T-helper 17 cell (primary cell): ENCODE measurements around the gene GDPD4. TPM values are rescaled to one million over a fixed set of nuclear protein-coding genes. Genes with fewer than 3 reads are reported as not detected.

ENCODE experiments used
- ATAC-seq: fragments of 150-1000 bp; cut with Tn5 transposase; 2 replicates; pipeline ENCODE4 v1.10.0; 2021; ENCODE audit warnings: mild to moderate bottlenecking, moderate library complexity
- DNase-seq, 3 donors: peaks; one replicate each; pipeline versions ENCODE4 v3.0.0 to v3.0.0-alpha.2; 2020 to 2021
- H3K9me3 ChIP-seq: one replicate; pipeline ENCODE4 v1.7.0; 2013; ENCODE audit warnings: low read length, mild to moderate bottlenecking; ENCODE audit not compliant: control insufficient read depth, poor library complexity, severe bottlenecking
- H3K27ac Mint-ChIP-seq: one replicate; pipeline ENCODE4 v1.8.0; 2022; ENCODE audit warnings: mild to moderate bottlenecking, moderate library complexity, mixed read lengths
- H3K27me3 Mint-ChIP-seq: one replicate; pipeline ENCODE4 v1.8.0; 2022; ENCODE audit warnings: mixed read lengths
- H3K36me3 Mint-ChIP-seq: one replicate; pipeline ENCODE4 v1.8.0; 2022; ENCODE audit warnings: low read depth, mixed read lengths
- H3K4me1 Mint-ChIP-seq: one replicate; pipeline ENCODE4 v1.8.0; 2022; ENCODE audit warnings: mild to moderate bottlenecking, mixed read lengths
- H3K4me3 Mint-ChIP-seq: one replicate; pipeline ENCODE4 v1.8.0; 2022; ENCODE audit warnings: mild to moderate bottlenecking, moderate library complexity, mixed read lengths
- total RNA-seq, 4 donors: library from RNA in 2 of 4; stranded (reverse) in 2 of 4; gene quantifications; one replicate each; pipeline ENCODE4 v1.2.3 and lab custom pipeline; 2022 to 2026

Gene GDPD4
- total RNA-seq, 2 donors from 2014 or later, result not detected

DNA sequence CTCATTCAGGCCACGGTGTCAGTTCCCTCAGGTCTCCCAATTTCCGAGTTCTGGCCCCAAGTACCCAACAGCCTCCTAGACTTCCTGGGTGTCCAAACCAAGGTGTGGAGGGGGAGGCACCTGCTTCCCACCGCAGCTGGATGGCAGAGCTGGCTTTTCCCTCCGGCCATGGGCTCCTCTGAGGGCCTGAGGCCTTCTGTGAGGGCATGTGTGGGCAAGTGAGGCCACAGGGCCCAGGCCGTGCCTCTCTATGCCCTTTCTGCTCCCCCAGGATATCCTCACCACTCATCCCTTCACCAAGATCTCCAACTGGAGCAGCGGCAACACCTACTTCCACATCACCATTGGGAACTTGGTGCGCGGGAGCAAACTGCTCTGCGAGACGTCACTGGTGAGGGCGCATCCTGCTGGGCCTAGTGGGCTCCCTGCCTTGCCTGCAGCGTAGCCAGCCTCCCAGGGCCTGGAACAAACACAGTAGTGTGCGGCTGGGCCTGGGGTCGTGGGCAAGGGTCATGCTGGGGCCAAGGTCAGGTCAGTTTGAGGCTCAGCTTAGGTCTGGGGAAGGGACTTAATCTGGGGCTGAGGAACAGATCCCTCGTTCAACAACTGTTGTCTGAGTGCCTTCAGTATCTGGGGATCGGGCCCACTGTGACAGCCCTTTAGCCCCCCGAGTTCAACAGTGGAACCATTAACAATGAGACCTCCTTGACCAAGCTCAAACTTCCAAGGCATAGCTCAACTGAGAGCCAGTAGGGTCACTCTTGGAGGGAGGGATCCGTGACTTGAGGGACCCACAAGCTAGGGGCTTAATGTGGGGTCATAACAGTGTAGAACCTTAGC, 87.7 kb downstream of the GDPD4 start:
- DNase-seq (no peak), ATAC-seq (no peak)
- peaks cover 2% of the 10 kb centered on the region for H3K36me3 Mint-ChIP-seq
- H3K27ac Mint-ChIP-seq, result no peak overlapping the region
- no peaks in the 10 kb centered on the region for H3K9me3 ChIP-seq
- H3K4me3 Mint-ChIP-seq, result no peak overlapping the region
- peaks cover 3% of the 10 kb centered on the region for H3K4me1 Mint-ChIP-seq
- peaks cover 9% of the 10 kb centered on the region for H3K27me3 Mint-ChIP-seq

DNA sequence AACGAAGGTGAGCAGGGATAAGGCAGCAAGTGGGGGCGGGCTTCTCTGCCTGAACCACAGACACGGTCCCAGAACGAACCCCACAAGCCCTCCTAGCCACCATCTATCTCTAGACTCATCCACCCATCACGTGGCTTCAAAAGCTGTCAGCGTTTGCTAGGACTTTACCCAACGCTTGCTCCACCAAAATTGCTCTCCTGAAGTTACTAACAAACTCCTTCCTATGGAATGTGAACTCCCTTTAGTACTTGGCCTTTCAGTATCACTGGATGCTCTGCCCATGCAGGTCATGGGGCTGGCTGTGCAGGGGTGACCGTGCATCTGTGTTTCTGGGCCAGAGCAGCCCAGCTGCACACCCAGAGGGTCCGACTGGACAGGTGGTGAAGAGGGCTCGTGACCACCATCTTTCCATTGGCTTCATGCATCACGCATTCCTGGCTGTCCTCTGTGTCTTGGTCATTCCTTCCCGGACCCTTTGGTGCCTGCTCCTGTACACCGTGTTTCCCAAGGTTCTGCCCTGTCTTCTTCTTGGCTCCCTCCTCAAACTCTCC, 88.4 kb downstream of the GDPD4 start:
- ATAC-seq, result no peak
- H3K27ac Mint-ChIP-seq, result no peak overlapping the region
- H3K36me3 Mint-ChIP-seq, result peaks cover 2% of the 10 kb centered on the region
- no peaks in the 10 kb centered on the region for H3K9me3 ChIP-seq
- peaks cover 3% of the 10 kb centered on the region for H3K4me1 Mint-ChIP-seq
- no peak for DNase-seq
- H3K27me3 Mint-ChIP-seq, result peaks cover 9% of the 10 kb centered on the region
- no peak overlapping the region for H3K4me3 Mint-ChIP-seq

DNA sequence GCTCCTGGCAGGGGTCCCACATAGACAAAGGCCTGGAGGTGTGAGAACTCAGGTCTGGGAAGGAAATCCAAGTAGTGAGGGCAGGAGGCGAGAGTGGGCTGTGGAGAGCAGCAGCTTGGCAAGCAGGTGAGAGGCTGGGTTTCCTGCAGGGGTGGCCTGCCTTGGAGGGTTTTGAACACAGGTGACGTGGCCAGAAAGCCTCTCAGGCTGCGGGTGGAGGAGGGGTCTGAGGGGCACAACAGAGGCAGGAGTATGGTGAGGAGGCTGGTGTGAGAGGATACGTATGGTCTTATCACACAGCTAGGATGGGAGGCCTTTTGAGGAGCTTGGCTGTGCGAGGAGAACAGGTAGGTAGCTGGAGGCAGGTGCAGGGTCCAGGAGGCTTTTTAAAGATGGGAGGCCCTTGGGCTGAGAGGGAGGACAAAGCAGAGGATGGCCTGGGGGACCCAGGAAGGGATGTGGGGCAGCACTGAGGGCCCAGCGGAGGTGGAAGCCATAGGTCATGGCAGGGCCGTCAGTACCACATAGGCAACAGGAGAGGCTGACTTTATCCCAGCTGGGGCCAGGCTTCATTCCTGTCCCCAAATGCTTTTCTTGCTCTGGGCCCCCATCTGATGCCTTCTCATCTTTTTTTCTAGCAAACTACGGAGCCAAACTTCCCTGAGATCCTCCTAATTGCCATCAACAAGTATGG, 89.0 kb downstream of the GDPD4 start:
- ATAC-seq (no peak), DNase-seq (no peak)
- Mint-ChIP-seq H3K27ac (no peak overlapping the region), H3K4me3 (no peak overlapping the region), H3K4me1 (peaks cover 3% of the 10 kb centered on the region), H3K36me3 (peaks cover 2% of the 10 kb centered on the region), H3K27me3 (peaks cover 9% of the 10 kb centered on the region)
- H3K9me3 ChIP-seq, result no peaks in the 10 kb centered on the region

DNA sequence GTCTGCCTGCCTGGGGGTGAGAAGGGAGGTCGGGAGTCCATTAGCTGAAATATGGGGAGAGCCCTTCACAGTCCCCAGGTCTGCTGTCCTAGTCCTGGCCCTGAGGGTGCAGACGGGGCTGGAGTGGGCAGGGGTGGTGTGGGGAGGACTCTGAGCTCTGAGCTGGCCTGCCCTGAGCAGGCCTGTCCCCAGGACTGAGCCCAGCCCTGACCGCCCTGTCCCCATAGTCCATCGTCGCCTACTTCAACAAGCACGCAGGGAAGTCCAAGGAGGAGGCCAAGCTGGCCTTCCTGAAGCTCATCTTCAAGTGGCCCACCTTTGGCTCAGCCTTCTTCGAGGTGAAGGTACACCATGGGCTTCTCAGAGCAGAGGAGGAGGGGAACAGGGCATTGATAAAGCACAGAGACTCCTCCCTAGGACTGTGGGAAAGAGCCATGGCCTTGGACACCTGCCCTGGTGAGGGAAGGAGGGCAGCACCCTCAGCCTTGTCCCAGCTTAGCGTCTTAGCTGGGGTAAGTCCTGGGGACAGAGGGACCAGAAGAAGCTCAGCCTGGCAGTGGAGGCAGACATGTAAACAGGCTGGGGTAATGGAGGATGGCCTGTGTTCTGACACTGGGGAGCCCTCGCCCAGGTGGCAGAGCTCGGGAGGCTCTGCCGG, 89.8 kb downstream of the GDPD4 start:
- DNase-seq (no peak), ATAC-seq (no peak)
- Mint-ChIP-seq H3K4me1 (peaks cover 3% of the 10 kb centered on the region), H3K27ac (no peak overlapping the region), H3K4me3 (no peak overlapping the region), H3K36me3 (peaks cover 2% of the 10 kb centered on the region), H3K27me3 (peaks cover 9% of the 10 kb centered on the region)
- H3K9me3 ChIP-seq, result no peaks in the 10 kb centered on the region

DNA sequence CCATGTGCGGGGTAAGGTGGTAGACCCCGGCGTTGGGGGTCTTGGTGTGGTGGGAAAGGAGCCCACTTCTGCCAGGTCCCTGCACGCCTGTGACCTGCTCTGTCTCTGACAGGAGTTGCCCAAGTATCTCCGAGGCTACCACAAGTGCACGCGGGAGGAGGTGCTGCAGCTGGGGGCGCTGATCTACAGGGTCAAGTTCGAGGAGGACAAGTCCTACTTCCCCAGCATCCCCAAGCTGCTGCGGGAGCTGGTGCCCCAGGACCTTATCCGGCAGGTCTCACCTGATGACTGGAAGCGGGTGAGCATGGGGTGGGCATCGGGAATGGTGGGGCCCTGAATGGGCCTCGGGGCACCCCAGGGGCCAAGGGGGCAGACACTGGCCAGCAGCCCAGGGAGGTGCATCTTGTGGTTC, 90.4 kb downstream of the GDPD4 start:
- DNase-seq, result no peak
- ATAC-seq, result no peak
- peaks cover 6% of the 10 kb centered on the region for H3K4me1 Mint-ChIP-seq
- H3K36me3 Mint-ChIP-seq, result peaks cover 2% of the 10 kb centered on the region
- no peak overlapping the region for H3K27ac Mint-ChIP-seq
- H3K27me3 Mint-ChIP-seq, result peaks cover 9% of the 10 kb centered on the region
- no peak overlapping the region for H3K4me3 Mint-ChIP-seq
- H3K9me3 ChIP-seq, result no peaks in the 10 kb centered on the region

DNA sequence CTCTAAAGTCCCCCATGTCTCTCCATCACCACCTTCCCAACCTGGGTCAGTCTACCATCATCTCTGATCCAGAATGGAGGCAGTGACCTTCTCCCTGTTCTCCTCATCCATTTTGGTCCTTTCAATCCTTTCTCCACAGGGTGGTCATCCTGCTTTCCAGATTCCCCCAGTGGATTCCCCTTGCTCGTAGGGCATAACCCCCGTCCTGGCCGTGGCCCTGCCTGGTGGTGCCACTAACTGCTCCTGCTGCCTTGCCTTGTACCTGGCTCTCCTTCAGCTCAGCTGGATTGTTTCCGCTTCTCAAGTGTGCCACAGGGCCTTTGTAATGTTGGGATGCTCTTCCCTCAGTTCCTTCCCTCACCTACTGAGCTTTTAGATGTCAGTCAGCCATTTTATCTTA, 91.8 kb downstream of the GDPD4 start:
- no peak for ATAC-seq

DNA sequence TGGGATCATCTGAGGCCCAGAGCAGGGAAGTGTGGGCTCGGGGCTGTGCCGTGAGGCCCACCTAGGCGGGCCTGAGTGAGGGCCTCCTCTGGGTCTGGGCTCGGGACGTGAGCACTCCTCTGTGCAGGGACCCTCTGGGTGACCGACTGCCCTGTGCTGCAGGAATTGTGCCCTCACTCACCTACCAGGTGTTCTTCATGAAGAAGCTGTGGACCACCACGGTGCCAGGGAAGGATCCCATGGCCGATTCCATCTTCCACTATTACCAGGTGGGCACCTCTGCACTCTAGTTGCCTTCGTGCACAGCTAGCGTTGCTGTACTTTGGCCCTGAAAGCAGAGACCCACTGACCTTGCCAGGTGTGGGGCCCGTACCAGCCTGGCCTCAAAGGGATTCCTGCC, 93.0 kb downstream of the GDPD4 start:
- H3K4me3 Mint-ChIP-seq, result no peak overlapping the region
- peaks cover 2% of the 10 kb centered on the region for H3K36me3 Mint-ChIP-seq
- H3K27ac Mint-ChIP-seq, result no peak overlapping the region
- ATAC-seq, result no peak
- H3K27me3 Mint-ChIP-seq, result no peaks in the 10 kb centered on the region
- no peak for DNase-seq
- H3K9me3 ChIP-seq, result no peaks in the 10 kb centered on the region
- peaks cover 6% of the 10 kb centered on the region for H3K4me1 Mint-ChIP-seq

More for the DNA sequence above, 91.8 kb downstream of the GDPD4 start:
- H3K9me3 ChIP-seq, result no peaks in the 10 kb centered on the region
- peaks cover 6% of the 10 kb centered on the region for H3K4me1 Mint-ChIP-seq
- H3K4me3 Mint-ChIP-seq, result no peak overlapping the region
- peaks cover 2% of the 10 kb centered on the region for H3K36me3 Mint-ChIP-seq
- no peaks in the 10 kb centered on the region for H3K27me3 Mint-ChIP-seq
- H3K27ac Mint-ChIP-seq, result no peak overlapping the region
- DNase-seq, result no peak

DNA sequence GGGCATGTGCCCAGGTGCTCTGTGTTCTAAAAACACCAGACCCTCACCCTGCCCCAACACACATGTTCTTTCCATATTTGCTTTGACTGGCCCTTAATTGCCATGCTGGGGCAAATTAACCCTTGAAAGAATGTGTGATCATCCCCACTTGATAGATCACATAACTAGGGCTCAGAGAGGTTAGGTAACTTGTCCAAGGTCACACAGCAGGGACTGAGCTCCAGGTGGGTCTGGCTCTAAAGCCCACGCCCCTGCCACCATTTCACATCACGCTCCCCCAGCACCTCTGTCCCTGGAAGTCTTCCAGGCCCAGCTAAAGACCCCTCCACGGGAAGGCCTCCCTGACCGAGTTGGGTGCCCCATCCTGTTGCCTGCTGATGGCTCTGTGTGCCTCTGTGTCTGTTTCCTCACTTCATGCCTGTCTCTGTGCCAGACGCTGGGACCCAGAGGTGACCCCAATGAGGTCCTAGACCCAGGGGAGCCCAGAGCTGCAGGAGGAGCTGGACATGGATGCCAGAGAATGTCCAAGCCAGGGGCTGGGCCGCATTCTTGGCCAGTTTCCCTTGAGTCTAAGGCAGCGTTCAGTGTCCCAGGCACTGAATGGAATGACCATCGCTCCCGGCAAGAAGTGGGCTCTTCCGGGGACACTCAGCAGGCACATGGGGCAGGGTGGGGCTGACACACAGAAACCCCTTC, 93.7 kb downstream of the GDPD4 start:
- Mint-ChIP-seq H3K4me1 (peaks cover 8% of the 10 kb centered on the region), H3K27ac (no peak overlapping the region), H3K4me3 (no peak overlapping the region), H3K36me3 (peaks cover 2% of the 10 kb centered on the region), H3K27me3 (no peaks in the 10 kb centered on the region)
- DNase-seq (no peak), ATAC-seq (no peak)
- H3K9me3 ChIP-seq, result no peaks in the 10 kb centered on the region

DNA sequence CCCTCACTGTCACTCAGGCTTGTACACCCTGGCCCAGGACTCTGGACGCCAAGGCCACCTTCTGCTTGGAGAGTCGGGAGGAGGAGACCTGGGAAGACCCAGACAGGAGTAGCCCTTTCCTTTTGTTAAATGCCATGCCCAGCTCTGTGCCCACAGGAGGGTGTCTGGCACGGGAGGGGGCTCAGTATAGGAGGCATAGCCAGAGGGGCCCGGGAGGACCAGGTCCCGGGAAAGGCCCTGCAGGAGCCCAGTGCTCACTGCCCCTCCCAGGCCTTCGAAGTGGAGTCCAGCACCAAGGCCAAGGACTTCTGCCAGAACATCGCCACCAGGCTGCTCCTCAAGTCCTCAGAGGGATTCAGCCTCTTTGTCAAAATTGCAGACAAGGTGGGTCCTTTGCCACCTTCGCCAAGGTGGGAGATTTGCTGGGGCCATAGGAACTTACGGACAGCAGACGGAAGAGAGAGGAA, 94.4 kb downstream of the GDPD4 start:
- peak in 1 of 3 donors; percentile 2 for DNase-seq
- no peaks in the 10 kb centered on the region for H3K27me3 Mint-ChIP-seq

DNA sequence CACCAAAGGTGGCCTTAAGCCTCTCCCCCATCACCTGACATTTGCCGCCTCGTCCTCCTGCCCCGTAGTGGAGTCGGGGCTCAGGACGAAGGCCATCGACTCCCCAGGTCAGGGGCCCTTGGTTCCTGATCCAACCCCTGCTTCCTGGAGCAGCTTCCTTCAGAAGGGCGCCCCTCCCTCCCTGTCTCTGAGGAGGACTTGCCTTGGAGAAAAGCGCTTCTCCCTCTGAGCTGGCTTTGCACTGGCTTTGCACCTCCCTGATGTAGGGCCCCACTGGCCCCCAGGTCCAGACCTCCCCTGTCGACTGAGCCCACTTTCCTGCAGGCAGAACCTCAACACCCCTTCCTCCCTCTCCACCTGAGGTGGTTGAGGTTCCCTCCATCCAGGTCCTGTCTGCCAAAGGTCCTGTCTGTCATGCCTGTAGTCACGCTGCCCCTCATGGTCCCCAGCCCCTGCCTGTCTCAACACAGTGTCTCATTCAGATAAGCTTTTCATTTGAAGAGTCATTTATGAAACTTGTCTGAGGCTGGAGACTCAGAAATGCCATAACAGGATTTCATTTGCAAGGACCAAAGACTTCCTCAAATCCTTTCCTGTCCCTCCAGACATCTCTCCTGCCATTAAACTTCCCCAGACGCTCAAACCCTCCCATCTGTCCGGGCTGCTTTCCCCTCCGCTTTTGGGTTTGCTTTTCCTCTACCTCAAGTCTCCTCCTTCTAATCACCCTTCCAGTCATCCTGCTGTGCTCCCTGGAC, 95.0 kb downstream of the GDPD4 start:
- DNase-seq (peak in 1 of 3 donors; percentile 3), ATAC-seq (no peak)
- peaks cover 8% of the 10 kb centered on the region for H3K4me1 Mint-ChIP-seq
- H3K27ac Mint-ChIP-seq, result no peak overlapping the region
- H3K36me3 Mint-ChIP-seq, result no peaks in the 10 kb centered on the region
- H3K27me3 Mint-ChIP-seq, result no peaks in the 10 kb centered on the region
- no peak overlapping the region for H3K4me3 Mint-ChIP-seq
- H3K9me3 ChIP-seq, result no peaks in the 10 kb centered on the region

More for the DNA sequence above, 94.4 kb downstream of the GDPD4 start:
- Mint-ChIP-seq H3K4me1 (peaks cover 8% of the 10 kb centered on the region), H3K4me3 (no peak overlapping the region), H3K36me3 (peaks cover under 1% of the 10 kb centered on the region), H3K27ac (no peak overlapping the region)
- no peaks in the 10 kb centered on the region for H3K9me3 ChIP-seq
- no peak for ATAC-seq

DNA sequence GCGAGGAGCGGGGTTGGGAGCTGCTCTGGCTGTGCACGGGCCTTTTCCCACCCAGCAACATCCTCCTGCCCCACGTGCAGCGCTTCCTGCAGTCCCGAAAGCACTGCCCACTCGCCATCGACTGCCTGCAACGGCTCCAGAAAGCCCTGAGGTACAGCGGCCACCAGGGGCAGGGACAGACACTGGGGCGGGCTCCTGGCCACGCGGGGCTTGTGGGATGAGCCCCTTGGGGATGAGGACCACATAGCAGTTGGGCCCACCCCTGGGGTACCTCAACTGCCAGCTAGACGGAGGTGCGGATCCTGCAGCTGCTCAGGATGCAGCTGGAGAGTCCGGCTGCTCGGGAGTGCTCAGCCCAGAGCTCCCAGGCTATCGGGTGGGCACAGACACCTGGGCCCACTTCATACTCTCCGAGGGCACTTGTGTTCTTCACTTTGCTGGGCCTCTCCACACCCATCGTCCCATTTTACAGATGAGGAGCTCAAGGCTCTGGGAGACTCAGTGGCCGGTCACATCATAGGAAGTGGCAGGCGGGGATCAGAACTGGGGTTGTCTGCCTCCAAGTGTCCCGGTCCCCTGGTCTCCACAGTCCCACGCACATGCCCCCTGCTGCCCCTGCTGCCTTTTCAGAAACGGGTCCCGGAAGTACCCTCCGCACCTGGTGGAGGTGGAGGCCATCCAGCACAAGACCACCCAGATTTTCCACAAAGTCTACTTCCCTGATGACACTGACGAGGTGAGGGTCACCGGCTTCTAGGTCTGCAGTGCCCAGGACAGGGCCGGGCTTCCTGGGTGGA, 95.8 kb downstream of the GDPD4 start:
- H3K27me3 Mint-ChIP-seq, result no peaks in the 10 kb centered on the region
- no peaks in the 10 kb centered on the region for H3K36me3 Mint-ChIP-seq
- DNase-seq, result peak in 1 of 3 donors; percentile 5

More for the DNA sequence above, 95.8 kb downstream of the GDPD4 start:
- no peaks in the 10 kb centered on the region for H3K9me3 ChIP-seq
- H3K4me1 Mint-ChIP-seq, result peaks cover 11% of the 10 kb centered on the region
- no peak overlapping the region for H3K4me3 Mint-ChIP-seq
- no peak overlapping the region for H3K27ac Mint-ChIP-seq
- no peak for ATAC-seq
